Measurements from ENCODE around the gene PAF1.

DNA sequence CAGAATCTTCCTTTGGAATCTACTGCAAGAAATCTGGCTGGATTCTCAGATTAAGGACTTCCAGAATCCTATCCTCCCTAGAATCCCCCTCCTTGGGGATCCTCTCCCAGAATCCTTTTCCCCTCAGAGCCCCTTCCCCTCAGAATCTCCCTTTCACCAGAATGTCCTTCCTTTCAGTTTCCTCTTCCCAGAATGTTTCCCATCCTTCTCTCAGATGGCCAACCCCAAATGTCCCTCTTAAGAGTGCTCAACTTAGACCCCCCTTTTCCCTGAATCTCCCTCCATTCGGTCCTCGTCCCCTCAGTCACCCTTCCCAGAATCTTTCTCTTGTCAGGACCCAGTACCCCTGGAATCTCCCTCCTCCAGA lies 45.4 kb upstream of the PAF1 start:
- TF ChIP-seq POLR2A (IDR thresholded peaks at IDR 0.05; ENCODE audit: low read depth, low read length) = no peak
- TF ChIP-seq POLR2AphosphoS5 (IDR thresholded peaks at IDR 0.05; ENCODE audit: low read depth, low read length) = no peak
- TF ChIP-seq POU2F2 (IDR thresholded peaks at IDR 0.05; ENCODE audit: low read depth, low read length) = no peak
- no peak for TF ChIP-seq TAF1 (IDR thresholded peaks at IDR 0.05; ENCODE audit: low read depth, low read length)
